RWPE2 (cell line): ENCODE results near the gene LRRC37B.
"Not testable (repeated sequence)": the region's sequence is repeated elsewhere in the genome, so short reads cannot be mapped to it uniquely, and the experiment has no call there.

Experiments used
- ATAC-seq: fragments of 200-7000 bp; cut with Tn5 transposase; 3 replicates; pipeline ENCODE4 v1.9.1; 2021; ENCODE audit warnings: low read depth
- DNase-seq: peaks from one replicate; pipeline ENCODE4 v3.0.0-alpha.2; 2020; ENCODE audit warnings: low spot score
- H3K27ac ChIP-seq: fragments of 450-650 bp; 2 replicates; pipeline ENCODE4 v1.5.1; 2017; ENCODE audit warnings: mild to moderate bottlenecking; ENCODE audit not compliant: poor library complexity, severe bottlenecking
- H3K27me3 ChIP-seq: fragments of 250-450 bp; sonication (Bioruptor Pico); 2 replicates; pipeline ENCODE4 v1.5.1; 2021; ENCODE audit warnings: mild to moderate bottlenecking, moderate library complexity; ENCODE audit not compliant: insufficient read depth, poor library complexity, severe bottlenecking
- H3K36me3 ChIP-seq: fragments of 250-450 bp; sonication (Bioruptor Pico); 2 replicates; pipeline ENCODE4 v1.5.1; 2020; ENCODE audit warnings: low read depth, mild to moderate bottlenecking, moderate library complexity
- H3K4me1 ChIP-seq: fragments of 250-450 bp; sonication (Bioruptor Pico); 2 replicates; pipeline ENCODE4 v1.5.1; 2021; ENCODE audit warnings: mild to moderate bottlenecking, moderate library complexity; ENCODE audit not compliant: insufficient read depth, poor library complexity, severe bottlenecking
- H3K4me3 ChIP-seq: fragments of 250-450 bp; sonication (Bioruptor Pico); 2 replicates; pipeline ENCODE4 v1.5.1; 2021; ENCODE audit warnings: mild to moderate bottlenecking, moderate library complexity; ENCODE audit not compliant: severe bottlenecking
- H3K9me3 ChIP-seq: fragments of 250-450 bp; sonication (Bioruptor Pico); 2 replicates; pipeline ENCODE4 v1.5.1; 2021; ENCODE audit warnings: mild to moderate bottlenecking, moderate library complexity; ENCODE audit not compliant: severe bottlenecking
- TF ChIP-seq, protein P1 (sequence below): fragments of 450-650 bp; IDR thresholded peaks from one replicate; pipeline ENCODE4 v1.5.1; 2017; ENCODE audit warnings: mild to moderate bottlenecking, moderate library complexity; ENCODE audit not compliant: poor library complexity, severe bottlenecking

The LRRC37B gene

DNA sequence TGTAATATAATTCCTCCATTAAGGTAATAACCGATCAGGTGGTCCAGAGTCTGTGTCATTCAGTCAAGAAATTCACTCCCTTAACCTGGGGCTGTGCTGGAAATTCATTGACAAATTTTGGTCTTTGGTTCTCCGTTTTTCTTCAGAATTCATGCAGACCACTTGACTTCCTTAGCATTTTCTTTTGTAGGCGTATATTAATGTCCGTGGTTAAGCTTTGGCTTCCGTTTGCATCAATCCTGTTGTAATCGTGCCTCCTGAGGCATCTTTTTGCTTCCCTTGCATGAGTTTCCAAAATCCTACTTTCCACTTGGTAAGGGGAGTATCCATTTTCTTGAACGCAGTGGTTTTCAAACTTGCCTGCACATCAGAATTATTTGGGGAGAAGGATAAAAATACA is 9.0 kb downstream of the LRRC37B start:
- H3K4me1 ChIP-seq: no peaks in the 10 kb centered on the region
- TF ChIP-seq, protein P1, sequence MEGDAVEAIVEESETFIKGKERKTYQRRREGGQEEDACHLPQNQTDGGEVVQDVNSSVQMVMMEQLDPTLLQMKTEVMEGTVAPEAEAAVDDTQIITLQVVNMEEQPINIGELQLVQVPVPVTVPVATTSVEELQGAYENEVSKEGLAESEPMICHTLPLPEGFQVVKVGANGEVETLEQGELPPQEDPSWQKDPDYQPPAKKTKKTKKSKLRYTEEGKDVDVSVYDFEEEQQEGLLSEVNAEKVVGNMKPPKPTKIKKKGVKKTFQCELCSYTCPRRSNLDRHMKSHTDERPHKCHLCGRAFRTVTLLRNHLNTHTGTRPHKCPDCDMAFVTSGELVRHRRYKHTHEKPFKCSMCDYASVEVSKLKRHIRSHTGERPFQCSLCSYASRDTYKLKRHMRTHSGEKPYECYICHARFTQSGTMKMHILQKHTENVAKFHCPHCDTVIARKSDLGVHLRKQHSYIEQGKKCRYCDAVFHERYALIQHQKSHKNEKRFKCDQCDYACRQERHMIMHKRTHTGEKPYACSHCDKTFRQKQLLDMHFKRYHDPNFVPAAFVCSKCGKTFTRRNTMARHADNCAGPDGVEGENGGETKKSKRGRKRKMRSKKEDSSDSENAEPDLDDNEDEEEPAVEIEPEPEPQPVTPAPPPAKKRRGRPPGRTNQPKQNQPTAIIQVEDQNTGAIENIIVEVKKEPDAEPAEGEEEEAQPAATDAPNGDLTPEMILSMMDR: no peak
- no peak overlapping the region for H3K27ac ChIP-seq
- no peaks in the 10 kb centered on the region for H3K9me3 ChIP-seq
- no peak for DNase-seq
- no peaks in the 10 kb centered on the region for H3K27me3 ChIP-seq
- ATAC-seq: no peak
- H3K36me3 ChIP-seq: no peaks in the 10 kb centered on the region
- no peak overlapping the region for H3K4me3 ChIP-seq

DNA sequence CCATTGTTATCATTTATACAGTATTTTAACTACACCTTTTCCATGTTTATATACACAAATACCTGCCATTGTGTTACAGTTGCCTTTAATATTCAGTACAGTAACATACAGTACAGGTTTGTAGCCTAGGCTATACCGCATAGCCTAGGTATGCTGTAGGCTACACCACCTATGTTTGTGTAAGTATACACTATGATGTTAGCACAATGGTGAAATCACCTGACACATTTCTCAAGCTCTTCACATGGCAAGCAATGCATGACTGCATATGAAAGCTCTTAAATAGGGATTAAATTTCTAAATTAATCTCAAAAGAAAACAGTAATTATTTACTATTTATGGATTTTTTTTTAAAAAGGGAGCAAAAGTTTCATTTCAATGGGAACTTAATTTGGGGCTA is 12.0 kb downstream of the LRRC37B start:
- Histone ChIP-seq H3K4me1 (no peaks in the 10 kb centered on the region), H3K27me3 (no peaks in the 10 kb centered on the region), H3K4me3 (no peak overlapping the region), H3K36me3 (no peaks in the 10 kb centered on the region), H3K9me3 (no peaks in the 10 kb centered on the region), H3K27ac (no peak overlapping the region)
- DNase-seq (no peak), ATAC-seq (no peak)
- TF ChIP-seq, protein P1: no peak

- ATAC-seq (no peak), DNase-seq (no peak)
- Histone ChIP-seq H3K9me3 (no peaks in the 10 kb centered on the region), H3K36me3 (no peaks in the 10 kb centered on the region), H3K4me1 (no peaks in the 10 kb centered on the region), H3K4me3 (no peak overlapping the region), H3K27ac (no peak overlapping the region), H3K27me3 (no peaks in the 10 kb centered on the region)
- TF ChIP-seq, protein P1: no peak
Measured at GRCh38 chr17:32020943-32021614, 13.9 kb downstream of the LRRC37B start.

DNA sequence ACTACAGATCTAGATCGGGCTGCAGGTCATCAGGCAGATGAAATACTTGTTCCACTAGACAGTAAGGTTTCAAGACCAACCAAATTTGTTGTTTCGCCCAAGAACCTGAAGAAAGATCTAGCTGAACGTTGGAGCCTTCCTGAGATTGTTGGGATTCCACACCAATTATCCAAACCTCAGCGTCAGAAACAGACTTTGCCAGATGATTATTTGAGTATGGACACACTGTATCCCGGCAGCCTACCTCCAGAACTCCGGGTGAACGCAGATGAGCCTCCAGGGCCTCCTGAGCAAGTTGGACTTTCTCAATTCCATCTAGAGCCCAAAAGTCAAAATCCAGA is 14.4 kb downstream of the LRRC37B start:
- Histone ChIP-seq H3K27ac (no peak overlapping the region), H3K27me3 (no peaks in the 10 kb centered on the region), H3K36me3 (no peaks in the 10 kb centered on the region), H3K4me1 (no peaks in the 10 kb centered on the region), H3K4me3 (no peak overlapping the region), H3K9me3 (no peaks in the 10 kb centered on the region)
- TF ChIP-seq, protein P1: no peak
- DNase-seq (no peak), ATAC-seq (no peak)

GRCh38 chr17:32022554-32022953 is 15.4 kb downstream of the LRRC37B start:
- not testable (repeated sequence) for H3K4me3 ChIP-seq, H3K27me3 ChIP-seq, ATAC-seq, H3K9me3 ChIP-seq, H3K4me1 ChIP-seq, H3K27ac ChIP-seq, H3K36me3 ChIP-seq, DNase-seq

- not testable (repeated sequence) for H3K4me1 ChIP-seq, H3K36me3 ChIP-seq, DNase-seq, H3K27me3 ChIP-seq, H3K9me3 ChIP-seq, H3K4me3 ChIP-seq, H3K27ac ChIP-seq, ATAC-seq
Measured at GRCh38 chr17:32027271-32027670, 20.1 kb downstream of the LRRC37B start.
